SK-N-MC (cell line): ENCODE results near the gene TMEM270.

ENCODE experiments used
- EZH2 ChIP-seq: fragments of 200-600 bp; sonication (generic); IDR thresholded peaks from one replicate; pipeline ENCODE4 v1.6.1; 2017; ENCODE audit warnings: antibody characterized with exemption
- FOXP2 ChIP-seq: optimal IDR thresholded peaks from 2 replicates; pipeline ENCODE3; 2011; ENCODE audit warnings: mild to moderate bottlenecking, moderate library complexity; ENCODE audit not compliant: insufficient read depth; ENCODE audit errors: extremely low read length, control extremely low read depth
- POLR2AphosphoS5 ChIP-seq: IDR thresholded peaks from 2 replicates; pipeline ENCODE4 v1.6.1; 2012; ENCODE audit warnings: mild to moderate bottlenecking, low read depth, low read length, borderline replicate concordance

GRCh38 chr7:73839743-73840714 lies 20.9 kb upstream of the TMEM270 start:
- TF ChIP-seq POLR2AphosphoS5 (no peak), EZH2 (no peak), FOXP2 (no peak)
